ENCODE results near the gene UBQLNL.

Gene UBQLNL

DNA sequence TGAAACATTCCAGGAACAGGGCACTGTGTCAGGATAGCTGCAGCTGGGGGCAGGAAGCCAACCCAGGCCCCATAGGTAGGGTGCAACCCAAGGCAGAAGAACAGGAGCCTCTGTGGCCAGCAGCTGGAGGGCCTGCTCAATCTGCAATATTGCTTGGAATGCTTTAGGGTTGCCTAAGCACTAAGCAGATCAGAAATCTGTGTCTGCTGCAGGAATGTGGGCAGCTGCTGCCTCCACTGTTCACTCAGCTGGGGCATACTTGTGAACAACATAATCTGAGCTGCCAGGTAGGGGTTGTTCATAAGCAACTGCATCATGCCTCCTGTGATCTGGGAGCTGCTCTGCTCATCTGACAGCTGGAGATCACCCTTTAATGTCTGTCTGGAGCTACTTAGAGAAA, 1.7 kb downstream of the UBQLNL start:
- CTCF ChIA-PET = interaction anchor here (1.2 kb wide), 1 partner anchor 10 kb away, joined by 4 read pairs; no protein-coding TSS in a partner anchor
- H3K27ac ChIP-seq (ENCODE audit: extremely low read depth, low read depth, low read length) = no peak overlapping the region
- no peaks in the 10 kb centered on the region for H3K9me3 ChIP-seq (ENCODE audit: control insufficient read depth, insufficient read depth, low read depth, low read length)
- H3K4me3 ChIP-seq (ENCODE audit: low read depth, low read length) = no peak overlapping the region
- POLR2A ChIA-PET = no interaction called here
- no peaks in the 10 kb centered on the region for H3K36me3 ChIP-seq (ENCODE audit: control insufficient read depth in 2 of 2, insufficient read depth in 1 of 2, low read length in 2 of 2)
- H3K4me1 ChIP-seq (ENCODE audit: control insufficient read depth, insufficient read depth, low read length) = no peaks in the 10 kb centered on the region
- TF ChIP-seq, protein P1, sequence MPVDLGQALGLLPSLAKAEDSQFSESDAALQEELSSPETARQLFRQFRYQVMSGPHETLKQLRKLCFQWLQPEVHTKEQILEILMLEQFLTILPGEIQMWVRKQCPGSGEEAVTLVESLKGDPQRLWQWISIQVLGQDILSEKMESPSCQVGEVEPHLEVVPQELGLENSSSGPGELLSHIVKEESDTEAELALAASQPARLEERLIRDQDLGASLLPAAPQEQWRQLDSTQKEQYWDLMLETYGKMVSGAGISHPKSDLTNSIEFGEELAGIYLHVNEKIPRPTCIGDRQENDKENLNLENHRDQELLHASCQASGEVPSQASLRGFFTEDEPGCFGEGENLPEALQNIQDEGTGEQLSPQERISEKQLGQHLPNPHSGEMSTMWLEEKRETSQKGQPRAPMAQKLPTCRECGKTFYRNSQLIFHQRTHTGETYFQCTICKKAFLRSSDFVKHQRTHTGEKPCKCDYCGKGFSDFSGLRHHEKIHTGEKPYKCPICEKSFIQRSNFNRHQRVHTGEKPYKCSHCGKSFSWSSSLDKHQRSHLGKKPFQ (tag by site-specific recombination; IDR thresholded peaks at IDR 0.05) = no peak
- TF ChIP-seq ZIC2 (tag by site-specific recombination; IDR thresholded peaks at IDR 0.05) = no peak
- no peak for TF ChIP-seq ZNF248 (tag by site-specific recombination; IDR thresholded peaks at IDR 0.05)

DNA sequence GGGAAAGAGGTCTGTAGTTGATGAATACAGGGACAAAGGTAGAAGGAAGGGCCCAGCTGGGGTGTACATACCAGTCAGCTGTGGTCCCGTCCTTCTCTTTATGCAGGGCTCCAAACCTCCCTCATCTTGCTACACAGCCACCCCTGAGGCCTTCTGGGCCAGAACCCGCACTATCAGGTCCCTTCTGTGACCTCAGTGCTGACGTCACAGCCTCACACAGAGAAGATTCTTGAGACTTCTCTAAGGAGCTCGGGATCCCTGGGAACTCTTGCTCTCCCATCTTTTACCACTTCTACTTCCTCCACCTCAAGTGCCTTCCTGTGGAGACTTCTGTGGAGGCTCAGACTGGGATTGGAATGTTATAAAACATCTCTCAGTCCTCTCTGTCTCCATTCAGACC, 6.7 kb downstream of the UBQLNL start, which contains the start of gene UBQLN3:
TSS of gene UBQLN3 (minus strand) at position 155 of the 400 bp plus-strand sequence. CDS start 399 bp downstream, outside the sequence.
- TF ChIP-seq, protein P2, sequence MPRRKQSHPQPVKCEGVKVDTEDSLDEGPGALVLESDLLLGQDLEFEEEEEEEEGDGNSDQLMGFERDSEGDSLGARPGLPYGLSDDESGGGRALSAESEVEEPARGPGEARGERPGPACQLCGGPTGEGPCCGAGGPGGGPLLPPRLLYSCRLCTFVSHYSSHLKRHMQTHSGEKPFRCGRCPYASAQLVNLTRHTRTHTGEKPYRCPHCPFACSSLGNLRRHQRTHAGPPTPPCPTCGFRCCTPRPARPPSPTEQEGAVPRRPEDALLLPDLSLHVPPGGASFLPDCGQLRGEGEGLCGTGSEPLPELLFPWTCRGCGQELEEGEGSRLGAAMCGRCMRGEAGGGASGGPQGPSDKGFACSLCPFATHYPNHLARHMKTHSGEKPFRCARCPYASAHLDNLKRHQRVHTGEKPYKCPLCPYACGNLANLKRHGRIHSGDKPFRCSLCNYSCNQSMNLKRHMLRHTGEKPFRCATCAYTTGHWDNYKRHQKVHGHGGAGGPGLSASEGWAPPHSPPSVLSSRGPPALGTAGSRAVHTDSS (tag by site-specific recombination; IDR thresholded peaks at IDR 0.05) = no peak
- TF ChIP-seq ZNF274 (IDR thresholded peaks at IDR 0.05; ENCODE audit: low read length) (no peak), ZNF274 (tag by site-specific recombination; IDR thresholded peaks at IDR 0.05; ENCODE audit: borderline replicate concordance) (no peak), ZNF677 (tag by site-specific recombination; IDR thresholded peaks at IDR 0.05) (no peak), HIC1 (tag by site-specific recombination; IDR thresholded peaks at IDR 0.05) (no peak), YY1 (tag by site-specific recombination; IDR thresholded peaks at IDR 0.05) (no peak), ZNF544 (tag by site-specific recombination; IDR thresholded peaks at IDR 0.05) (no peak)
- TF ChIP-seq, protein P3, sequence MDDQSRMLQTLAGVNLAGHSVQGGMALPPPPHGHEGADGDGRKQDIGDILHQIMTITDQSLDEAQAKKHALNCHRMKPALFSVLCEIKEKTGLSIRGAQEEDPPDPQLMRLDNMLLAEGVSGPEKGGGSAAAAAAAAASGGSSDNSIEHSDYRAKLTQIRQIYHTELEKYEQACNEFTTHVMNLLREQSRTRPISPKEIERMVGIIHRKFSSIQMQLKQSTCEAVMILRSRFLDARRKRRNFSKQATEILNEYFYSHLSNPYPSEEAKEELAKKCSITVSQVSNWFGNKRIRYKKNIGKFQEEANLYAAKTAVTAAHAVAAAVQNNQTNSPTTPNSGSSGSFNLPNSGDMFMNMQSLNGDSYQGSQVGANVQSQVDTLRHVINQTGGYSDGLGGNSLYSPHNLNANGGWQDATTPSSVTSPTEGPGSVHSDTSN (CRISPR knock-in tag; IDR thresholded peaks at IDR 0.05) = no peak
- H3K4me3 ChIP-seq (ENCODE audit: low read depth, low read length) = no peak within 1 kb of the TSS
- no peaks in the 10 kb centered on the region for H3K4me1 ChIP-seq (ENCODE audit: control insufficient read depth, insufficient read depth, low read length)
- POLR2A ChIA-PET = no interaction called here
- CTCF ChIA-PET = interaction anchor here (0.6 kb wide), 2 partner anchors 11 to 440 kb away, joined by 3 to 5 read pairs; no protein-coding TSS in a partner anchor
- H3K27ac ChIP-seq (ENCODE audit: extremely low read depth, low read depth, low read length) = no peak within 1 kb of the TSS
- H3K36me3 ChIP-seq (ENCODE audit: control insufficient read depth in 2 of 2, insufficient read depth in 1 of 2, low read length in 2 of 2) = no peaks in the 10 kb centered on the region
- no peaks in the 10 kb centered on the region for H3K9me3 ChIP-seq (ENCODE audit: control insufficient read depth, insufficient read depth, low read depth, low read length)

DNA sequence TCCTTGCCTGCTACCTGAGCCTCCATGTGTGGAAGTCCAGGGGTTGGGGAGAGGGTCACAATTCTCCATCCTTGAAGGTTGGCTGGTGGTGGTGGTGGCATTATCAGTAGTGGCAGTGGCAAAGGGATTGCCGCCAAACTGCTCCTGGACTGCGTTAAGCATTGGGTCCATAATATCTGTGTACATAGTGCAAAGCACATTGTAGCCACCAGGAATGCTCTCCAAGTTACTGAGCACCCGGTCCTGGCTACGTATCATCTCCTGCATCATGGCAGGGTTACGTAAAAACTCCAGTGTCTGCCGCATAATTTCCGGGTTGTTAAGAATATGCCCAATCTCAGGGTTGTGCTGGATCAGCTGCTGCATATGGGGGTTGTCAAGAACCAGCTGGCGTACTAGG, 7.9 kb downstream of the UBQLNL start:
- ChIA-PET POLR2A (no interaction called here), CTCF (no interaction called here)
- no peaks in the 10 kb centered on the region for H3K4me1 ChIP-seq (ENCODE audit: control insufficient read depth, insufficient read depth, low read length)

More for the DNA sequence above, 7.9 kb downstream of the UBQLNL start:
- Histone ChIP-seq H3K27ac (ENCODE audit: extremely low read depth, low read depth, low read length) (no peak overlapping the region), H3K9me3 (ENCODE audit: control insufficient read depth, insufficient read depth, low read depth, low read length) (no peaks in the 10 kb centered on the region), H3K36me3 (ENCODE audit: control insufficient read depth in 2 of 2, insufficient read depth in 1 of 2, low read length in 2 of 2) (no peaks in the 10 kb centered on the region), H3K4me3 (ENCODE audit: low read depth, low read length) (no peak overlapping the region)
- TF ChIP-seq ZSCAN16 (tag by site-specific recombination; IDR thresholded peaks at IDR 0.05) (no peak), MEIS1 (CRISPR knock-in tag; IDR thresholded peaks at IDR 0.05; ENCODE audit: borderline replicate concordance) (no peak), KLF7 (tag by site-specific recombination; IDR thresholded peaks at IDR 0.05; ENCODE audit: borderline replicate concordance) (no peak), ZNF747 (tag by site-specific recombination; IDR thresholded peaks at IDR 0.05) (no peak)
- TF ChIP-seq, protein P4, sequence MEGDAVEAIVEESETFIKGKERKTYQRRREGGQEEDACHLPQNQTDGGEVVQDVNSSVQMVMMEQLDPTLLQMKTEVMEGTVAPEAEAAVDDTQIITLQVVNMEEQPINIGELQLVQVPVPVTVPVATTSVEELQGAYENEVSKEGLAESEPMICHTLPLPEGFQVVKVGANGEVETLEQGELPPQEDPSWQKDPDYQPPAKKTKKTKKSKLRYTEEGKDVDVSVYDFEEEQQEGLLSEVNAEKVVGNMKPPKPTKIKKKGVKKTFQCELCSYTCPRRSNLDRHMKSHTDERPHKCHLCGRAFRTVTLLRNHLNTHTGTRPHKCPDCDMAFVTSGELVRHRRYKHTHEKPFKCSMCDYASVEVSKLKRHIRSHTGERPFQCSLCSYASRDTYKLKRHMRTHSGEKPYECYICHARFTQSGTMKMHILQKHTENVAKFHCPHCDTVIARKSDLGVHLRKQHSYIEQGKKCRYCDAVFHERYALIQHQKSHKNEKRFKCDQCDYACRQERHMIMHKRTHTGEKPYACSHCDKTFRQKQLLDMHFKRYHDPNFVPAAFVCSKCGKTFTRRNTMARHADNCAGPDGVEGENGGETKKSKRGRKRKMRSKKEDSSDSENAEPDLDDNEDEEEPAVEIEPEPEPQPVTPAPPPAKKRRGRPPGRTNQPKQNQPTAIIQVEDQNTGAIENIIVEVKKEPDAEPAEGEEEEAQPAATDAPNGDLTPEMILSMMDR (tag by site-specific recombination; IDR thresholded peaks at IDR 0.05) = no peak
- TF ChIP-seq, protein P5, sequence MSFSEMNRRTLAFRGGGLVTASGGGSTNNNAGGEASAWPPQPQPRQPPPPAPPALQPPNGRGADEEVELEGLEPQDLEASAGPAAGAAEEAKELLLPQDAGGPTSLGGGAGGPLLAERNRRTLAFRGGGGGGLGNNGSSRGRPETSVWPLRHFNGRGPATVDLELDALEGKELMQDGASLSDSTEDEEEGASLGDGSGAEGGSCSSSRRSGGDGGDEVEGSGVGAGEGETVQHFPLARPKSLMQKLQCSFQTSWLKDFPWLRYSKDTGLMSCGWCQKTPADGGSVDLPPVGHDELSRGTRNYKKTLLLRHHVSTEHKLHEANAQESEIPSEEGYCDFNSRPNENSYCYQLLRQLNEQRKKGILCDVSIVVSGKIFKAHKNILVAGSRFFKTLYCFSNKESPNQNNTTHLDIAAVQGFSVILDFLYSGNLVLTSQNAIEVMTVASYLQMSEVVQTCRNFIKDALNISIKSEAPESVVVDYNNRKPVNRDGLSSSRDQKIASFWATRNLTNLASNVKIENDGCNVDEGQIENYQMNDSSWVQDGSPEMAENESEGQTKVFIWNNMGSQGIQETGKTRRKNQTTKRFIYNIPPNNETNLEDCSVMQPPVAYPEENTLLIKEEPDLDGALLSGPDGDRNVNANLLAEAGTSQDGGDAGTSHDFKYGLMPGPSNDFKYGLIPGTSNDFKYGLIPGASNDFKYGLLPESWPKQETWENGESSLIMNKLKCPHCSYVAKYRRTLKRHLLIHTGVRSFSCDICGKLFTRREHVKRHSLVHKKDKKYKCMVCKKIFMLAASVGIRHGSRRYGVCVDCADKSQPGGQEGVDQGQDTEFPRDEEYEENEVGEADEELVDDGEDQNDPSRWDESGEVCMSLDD (tag by site-specific recombination; IDR thresholded peaks at IDR 0.05) = no peak

Measured in HEK293 (cell line).